Measurements from ENCODE around the gene GDPD2. TPM values are rescaled to one million over a fixed set of nuclear protein-coding genes. Genes with fewer than 3 reads are reported as not detected.

GDPD2 gene
- polyA plus RNA-seq, 2 of the 4 experiments (the other 2 are of a cell fraction), result 0.04 to 0.12 TPM

DNA sequence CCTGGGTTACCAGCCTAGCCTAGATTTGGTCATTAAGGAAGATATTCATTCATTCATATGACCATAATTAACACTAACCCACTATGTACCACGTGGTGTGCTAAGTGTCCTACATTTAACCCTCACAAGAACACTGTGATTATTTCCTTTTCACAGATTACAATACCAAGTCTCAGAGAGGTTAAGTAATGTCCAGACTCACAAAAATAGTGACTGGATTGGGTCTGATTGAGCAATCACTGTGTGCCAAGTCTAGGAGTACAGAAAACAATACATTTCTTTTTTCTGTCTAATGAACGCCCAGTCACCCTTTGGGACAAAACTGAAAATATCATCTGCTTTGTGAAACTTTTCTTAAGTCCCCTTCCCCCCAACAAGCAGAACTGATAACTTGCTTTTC lies 13.9 kb downstream of the GDPD2 start (continued):
- no peak for TF ChIP-seq ATOH8 (CRISPR knock-in tag; IDR thresholded peaks at IDR 0.05; ENCODE audit: low read depth)

GRCh38 chrX:70437921-70438665 lies 15.0 kb downstream of the GDPD2 start:
- no peak overlapping the region for H3K4me3 ChIP-seq
- no peak overlapping the region for H3K27ac ChIP-seq
- H3K4me2 ChIP-seq, result no peak overlapping the region
- no peak for TF ChIP-seq CEBPB (IDR thresholded peaks at IDR 0.05)
- no peak for TF ChIP-seq RAD21 (conservative IDR thresholded peaks at IDR 0.05 in 1 of 2, IDR thresholded peaks at IDR 0.05 in 1 of 2)
- no peak for TF ChIP-seq CHD2 (IDR thresholded peaks at IDR 0.05; ENCODE audit: low read length, partially characterized antibody)
- no peak for TF ChIP-seq ZC3H11A (IDR thresholded peaks at IDR 0.05)
- TF ChIP-seq NR3C1 (IDR thresholded peaks at IDR 0.05), result no peak
- TF ChIP-seq HDAC2 (IDR thresholded peaks at IDR 0.05), result no peak
- TF ChIP-seq CBX2 (IDR thresholded peaks at IDR 0.05; ENCODE audit: borderline replicate concordance, low read depth), result no peak
- no peak for TF ChIP-seq HOXB13 (CRISPR knock-in tag; IDR thresholded peaks at IDR 0.05; ENCODE audit: low read depth)
- TF ChIP-seq, protein P1, sequence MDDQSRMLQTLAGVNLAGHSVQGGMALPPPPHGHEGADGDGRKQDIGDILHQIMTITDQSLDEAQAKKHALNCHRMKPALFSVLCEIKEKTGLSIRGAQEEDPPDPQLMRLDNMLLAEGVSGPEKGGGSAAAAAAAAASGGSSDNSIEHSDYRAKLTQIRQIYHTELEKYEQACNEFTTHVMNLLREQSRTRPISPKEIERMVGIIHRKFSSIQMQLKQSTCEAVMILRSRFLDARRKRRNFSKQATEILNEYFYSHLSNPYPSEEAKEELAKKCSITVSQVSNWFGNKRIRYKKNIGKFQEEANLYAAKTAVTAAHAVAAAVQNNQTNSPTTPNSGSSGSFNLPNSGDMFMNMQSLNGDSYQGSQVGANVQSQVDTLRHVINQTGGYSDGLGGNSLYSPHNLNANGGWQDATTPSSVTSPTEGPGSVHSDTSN (IDR thresholded peaks at IDR 0.05), result no peak
- TF ChIP-seq FOXS1 (CRISPR knock-in tag; IDR thresholded peaks at IDR 0.05), result no peak
- TF ChIP-seq MYC (IDR thresholded peaks at IDR 0.05; ENCODE audit: borderline replicate concordance, low read length), result no peak
- no peak for TF ChIP-seq PHF8 (IDR thresholded peaks at IDR 0.05; ENCODE audit: borderline replicate concordance, low read depth)
- TF ChIP-seq ZFP36 (IDR thresholded peaks at IDR 0.05; ENCODE audit: borderline replicate concordance, partially characterized antibody), result no peak
- ATAC-seq, result no peak
- no peaks in the 10 kb centered on the region for H3K9me3 ChIP-seq
- H3K4me1 ChIP-seq, result peaks cover 9% of the 10 kb centered on the region; the same call in 1 of the 3 replicates
- CTCF ChIA-PET, result no interaction called here
- DNase-seq (ENCODE audit: low read depth in 1 of 2, low spot score in 1 of 2), result no peak
- POLR2A ChIA-PET, result no interaction called here
- 72% methylated on average over 8 of the region's 8 CpGs for WGBS (ENCODE audit: missing lambda C conversion rate)
- no peak for FAIRE-seq

DNA sequence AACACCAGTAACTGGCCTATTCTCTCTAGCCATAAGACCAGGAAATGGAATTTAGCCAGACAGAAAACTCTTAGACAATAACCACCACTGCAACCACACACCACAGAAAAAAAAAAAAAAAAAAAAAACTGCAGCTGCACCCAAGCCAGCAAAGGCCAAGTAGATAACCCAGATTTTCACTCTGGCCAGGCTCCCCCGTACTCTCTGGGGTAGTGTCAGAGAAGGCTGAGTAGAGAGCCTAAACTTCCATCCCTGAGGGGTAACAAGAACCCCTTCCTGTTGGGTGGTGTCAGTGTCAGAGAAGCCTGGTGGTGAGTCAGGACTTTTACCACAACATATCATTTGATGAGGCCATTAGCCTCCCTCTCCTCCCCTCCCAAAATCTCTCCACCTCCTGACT lies 15.9 kb downstream of the GDPD2 start:
- ATAC-seq (no peak), DNase-seq (ENCODE audit: low read depth in 1 of 2, low spot score in 1 of 2) (no peak), FAIRE-seq (no peak)
- H3K4me1 ChIP-seq, result peaks cover 6% of the 10 kb centered on the region; the same call in 1 of the 3 replicates
- H3K4me3 ChIP-seq, result no peak overlapping the region
- WGBS (ENCODE audit: missing lambda C conversion rate), result 25% methylated on average over 1 of the region's 1 CpG
- TF ChIP-seq ZC3H11A (IDR thresholded peaks at IDR 0.05), result no peak
- no peak for TF ChIP-seq ESRRA (IDR thresholded peaks at IDR 0.05; ENCODE audit: borderline replicate concordance, low read length)
- no peak overlapping the region for H3K4me2 ChIP-seq
- CTCF ChIA-PET, result no interaction called here
- no peak overlapping the region for H3K27ac ChIP-seq
- POLR2A ChIA-PET, result no interaction called here
- H3K9me3 ChIP-seq, result no peaks in the 10 kb centered on the region

DNA sequence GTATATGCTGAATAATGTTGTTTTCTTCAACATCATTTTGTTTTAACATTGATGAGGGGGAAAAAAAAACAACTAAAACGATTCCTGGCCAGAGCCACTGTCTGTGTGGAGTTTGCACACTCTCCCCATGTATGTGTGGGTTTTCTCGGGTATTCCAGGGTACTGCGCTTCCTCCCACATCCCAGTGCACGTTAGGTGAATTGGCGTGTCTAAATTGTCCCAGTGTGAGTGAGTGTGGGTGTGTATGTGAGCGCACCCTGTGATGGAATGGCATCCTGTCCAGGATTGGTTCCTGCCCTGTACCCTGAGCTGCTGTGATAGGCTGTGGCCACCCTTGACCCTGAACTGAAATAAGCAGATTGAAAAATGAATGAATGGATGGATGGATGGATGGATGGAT lies 19.1 kb downstream of the GDPD2 start:
- Histone ChIP-seq H3K9me3 (no peaks in the 10 kb centered on the region), H3K27ac (no peak overlapping the region), H3K4me1 (0 out of 3 replicates have a peak, but pooled peaks cover 4% of the 10 kb centered on the region), H3K4me2 (no peak overlapping the region), H3K4me3 (no peak overlapping the region)
- ChIA-PET POLR2A (no interaction called here), CTCF (interaction anchor here (1.8 to 3.9 kb wide), 3 partner anchors 8 to 19 kb away, joined by 6 to 29 read pairs (median 27); partner anchors contain the start of gene GDPD2)
- TF ChIP-seq CHD4 (IDR thresholded peaks at IDR 0.05; ENCODE audit: borderline replicate concordance) (no peak), HES2 (IDR thresholded peaks at IDR 0.05) (no peak), GATA3 (IDR thresholded peaks at IDR 0.05; ENCODE audit: borderline replicate concordance) (no peak), RNF2 (IDR thresholded peaks at IDR 0.05; ENCODE audit: borderline replicate concordance, low read depth) (no peak), HOXB5 (CRISPR knock-in tag; IDR thresholded peaks at IDR 0.05) (no peak), CEBPB (IDR thresholded peaks at IDR 0.05) (no peak)
- TF ChIP-seq, protein P2, sequence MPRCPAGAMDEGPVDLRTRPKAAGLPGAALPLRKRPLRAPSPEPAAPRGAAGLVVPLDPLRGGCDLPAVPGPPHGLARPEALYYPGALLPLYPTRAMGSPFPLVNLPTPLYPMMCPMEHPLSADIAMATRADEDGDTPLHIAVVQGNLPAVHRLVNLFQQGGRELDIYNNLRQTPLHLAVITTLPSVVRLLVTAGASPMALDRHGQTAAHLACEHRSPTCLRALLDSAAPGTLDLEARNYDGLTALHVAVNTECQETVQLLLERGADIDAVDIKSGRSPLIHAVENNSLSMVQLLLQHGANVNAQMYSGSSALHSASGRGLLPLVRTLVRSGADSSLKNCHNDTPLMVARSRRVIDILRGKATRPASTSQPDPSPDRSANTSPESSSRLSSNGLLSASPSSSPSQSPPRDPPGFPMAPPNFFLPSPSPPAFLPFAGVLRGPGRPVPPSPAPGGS (IDR thresholded peaks at IDR 0.05), result no peak
- FAIRE-seq, result no peak
- no peak for DNase-seq (ENCODE audit: low read depth in 1 of 2, low spot score in 1 of 2)
- 12% methylated on average over 6 of the region's 6 CpGs for WGBS (ENCODE audit: missing lambda C conversion rate)
- peak in 1 of 2 experiments; percentile 35; a peak in 2 of 6 replicates for ATAC-seq

Data from A549 (cell line).